WI38 (cell line): ENCODE measurements around the gene CCDC8.

Experiments used
- H3K4me3 ChIP-seq: 2 replicates; pipeline ENCODE4 v1.5.1; 2011; ENCODE audit warnings: low read depth, mild to moderate bottlenecking, control low read depth, low read length
- CTCF ChIP-seq: IDR thresholded peaks from 2 replicates; pipeline ENCODE4 v1.5.1; 2012; ENCODE audit warnings: low read depth, mild to moderate bottlenecking, control low read depth, low read length

The CCDC8 gene

GRCh38 chr19:46364359-46364758, 49.0 kb downstream of the CCDC8 start:
- no peak for TF ChIP-seq CTCF
- H3K4me3 ChIP-seq: no peak overlapping the region

- TF ChIP-seq CTCF: no peak
These were observed 51.4 kb downstream of the CCDC8 start for GRCh38 chr19:46361915-46362314.

More at GRCh38 chr19:46361915-46362314, 51.4 kb downstream of the CCDC8 start:
- H3K4me3 ChIP-seq: no peak overlapping the region
